Skeletal muscle cell (primary cell): ENCODE data around the gene ALG8.

Source experiments
- DNase-seq: peaks from one replicate; pipeline ENCODE4 v3.0.0-alpha.2; 2010; ENCODE audit warnings: low read depth
- H3K4me3 ChIP-seq: 2 replicates; pipeline ENCODE4 v1.5.1; 2011; ENCODE audit warnings: low read depth, mild to moderate bottlenecking, control low read depth, low read length, moderate library complexity

Gene ALG8

DNA sequence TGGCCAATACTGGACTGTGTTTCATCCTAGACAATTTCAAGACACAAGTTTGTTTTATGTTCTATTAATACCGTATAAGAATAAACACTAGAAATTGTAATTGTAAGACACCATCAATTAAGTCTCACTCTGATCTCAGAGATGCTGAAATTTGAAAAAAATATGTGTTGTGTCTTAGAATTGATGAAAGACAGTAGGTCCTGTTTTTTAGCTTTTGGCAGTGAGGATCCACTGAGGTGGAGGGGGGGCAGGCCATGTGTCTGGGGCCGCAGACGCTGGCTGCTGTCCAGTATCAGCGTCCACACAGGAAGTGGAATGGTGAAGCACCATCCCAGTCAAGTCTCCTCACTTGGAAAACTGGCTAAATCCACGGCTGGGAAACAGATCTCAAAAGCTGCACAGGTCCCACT is 22.5 kb upstream of the ALG8 start:
- no peak for DNase-seq

DNA sequence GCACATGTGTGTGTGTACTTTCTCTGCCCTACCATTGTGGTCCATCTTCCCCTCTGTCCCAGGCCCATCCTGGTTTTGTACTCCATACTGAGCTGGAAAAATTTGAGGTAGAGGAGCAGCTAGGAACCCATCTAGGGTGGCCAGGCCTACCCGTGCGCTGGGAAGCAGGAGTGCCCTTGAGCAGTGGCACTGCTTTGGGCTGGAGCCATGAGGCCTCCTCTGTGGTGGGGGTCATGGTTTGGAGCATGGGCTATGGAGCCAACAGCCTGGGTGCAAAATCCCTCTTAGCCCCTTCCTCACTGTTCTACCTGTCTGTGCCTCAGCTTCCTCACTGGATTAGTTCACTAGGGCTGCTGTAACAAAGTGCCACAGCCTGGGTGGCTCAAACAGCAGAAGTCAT is 21.9 kb upstream of the ALG8 start:
- no peak for DNase-seq
- H3K4me3 ChIP-seq, result no peak overlapping the region

More for the DNA sequence above, 22.5 kb upstream of the ALG8 start:
- no peak overlapping the region for H3K4me3 ChIP-seq

DNA sequence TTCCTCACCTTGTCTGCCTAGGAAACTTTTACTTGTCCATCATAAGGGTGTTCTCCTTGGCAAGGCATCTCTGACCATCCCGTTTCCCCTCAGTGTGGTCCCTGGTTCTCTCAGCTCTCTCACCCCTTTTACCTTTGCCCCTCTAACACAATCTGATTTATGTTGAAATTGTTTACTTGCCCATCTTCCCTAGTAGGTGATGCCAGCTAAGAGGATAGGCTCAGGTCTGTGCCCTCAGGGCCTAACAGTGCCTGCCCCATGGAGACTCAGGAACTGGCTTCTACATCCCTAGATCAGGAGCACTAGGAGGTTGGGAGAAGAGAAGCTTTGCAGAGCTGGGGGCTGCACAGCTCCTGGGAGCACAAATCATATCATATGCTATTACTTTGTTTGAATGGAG is 21.1 kb upstream of the ALG8 start:
- no peak for DNase-seq
- H3K4me3 ChIP-seq, result no peak overlapping the region

DNA sequence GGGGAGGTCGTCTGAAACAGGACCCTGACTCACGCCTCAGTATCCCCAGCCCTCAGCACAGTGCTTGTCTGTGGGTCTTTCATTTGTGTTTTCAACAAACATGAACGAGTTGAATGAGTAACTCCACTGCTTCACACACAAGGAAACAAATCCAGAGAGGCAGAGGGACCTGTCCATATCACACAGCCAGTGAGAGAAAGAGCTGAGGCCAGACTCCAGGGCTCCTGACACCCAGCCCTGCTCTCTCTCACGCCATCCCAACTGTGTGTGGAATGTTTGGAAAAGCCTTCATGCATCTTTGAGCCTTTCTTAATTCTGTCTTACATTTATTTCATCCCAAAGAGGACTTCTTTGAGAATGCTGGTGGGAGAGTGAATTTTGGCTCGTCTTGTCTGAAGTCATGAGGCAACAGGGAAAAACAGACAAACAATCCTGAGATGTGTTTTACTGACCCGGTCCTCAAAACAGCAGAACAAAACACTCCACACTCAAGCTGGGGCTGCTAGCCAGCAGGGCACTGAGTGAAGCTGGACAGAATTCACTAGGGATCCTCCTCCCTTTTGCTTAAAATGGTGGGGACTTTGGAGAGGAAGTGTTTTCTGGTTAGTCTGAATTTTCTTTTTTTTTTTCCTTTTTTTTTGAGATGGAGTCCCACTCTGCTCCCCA is 19.7 kb upstream of the ALG8 start:
- H3K4me3 ChIP-seq, result no peak overlapping the region
- DNase-seq, result no peak

DNA sequence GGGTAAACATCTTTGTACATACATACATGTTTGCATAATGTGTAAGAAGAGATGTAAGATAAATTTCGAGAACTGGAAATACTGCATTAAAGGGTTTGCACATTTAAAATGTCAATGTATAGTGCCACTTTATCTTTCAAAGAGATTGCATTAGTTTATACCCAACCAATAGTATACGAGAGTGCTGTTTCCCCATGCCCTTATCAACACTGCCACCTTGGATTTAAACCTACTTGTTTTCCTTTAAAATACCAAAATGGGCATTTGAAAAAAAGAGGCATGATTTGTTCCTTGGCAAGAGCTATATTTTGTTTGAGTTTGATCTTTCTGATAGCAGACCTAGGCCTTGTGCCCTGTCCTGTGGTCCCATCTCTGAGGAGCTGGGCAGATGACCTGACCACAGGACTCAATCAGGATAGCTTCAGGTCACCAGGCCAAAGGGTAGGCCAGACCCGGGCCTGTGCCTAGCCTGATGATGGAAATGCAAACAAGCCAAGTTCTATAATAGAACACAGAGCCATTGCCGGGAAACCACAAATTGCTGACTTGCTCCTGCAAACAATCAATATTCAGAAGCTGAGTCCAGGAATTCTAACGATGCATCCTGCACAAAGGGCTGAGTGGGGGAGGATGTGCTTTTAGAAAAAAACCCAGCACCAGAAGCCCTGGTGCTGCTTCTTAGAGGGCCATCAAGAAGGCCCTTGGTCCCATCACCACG is 16.9 kb upstream of the ALG8 start:
- DNase-seq, result no peak
- no peak overlapping the region for H3K4me3 ChIP-seq

DNA sequence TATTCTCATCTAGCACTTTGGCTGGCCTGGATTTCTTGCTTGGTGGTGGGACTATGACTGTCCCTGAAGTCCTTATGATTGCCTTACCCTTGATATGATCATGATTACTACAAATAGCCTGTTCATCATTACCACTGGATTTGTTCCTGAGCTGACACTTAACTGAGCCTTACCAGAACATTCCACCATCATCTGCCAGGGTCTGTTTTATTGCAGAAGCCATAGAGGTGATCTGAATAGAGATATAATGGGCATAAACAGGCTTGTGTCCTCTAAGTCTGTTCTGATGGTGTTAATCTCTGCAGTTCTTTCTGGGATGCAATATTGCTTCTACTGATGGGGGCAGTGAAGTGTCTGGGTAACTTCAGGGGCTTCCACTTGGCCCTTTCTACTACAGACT is 12.4 kb upstream of the ALG8 start:
- no peak overlapping the region for H3K4me3 ChIP-seq
- DNase-seq, result no peak

DNA sequence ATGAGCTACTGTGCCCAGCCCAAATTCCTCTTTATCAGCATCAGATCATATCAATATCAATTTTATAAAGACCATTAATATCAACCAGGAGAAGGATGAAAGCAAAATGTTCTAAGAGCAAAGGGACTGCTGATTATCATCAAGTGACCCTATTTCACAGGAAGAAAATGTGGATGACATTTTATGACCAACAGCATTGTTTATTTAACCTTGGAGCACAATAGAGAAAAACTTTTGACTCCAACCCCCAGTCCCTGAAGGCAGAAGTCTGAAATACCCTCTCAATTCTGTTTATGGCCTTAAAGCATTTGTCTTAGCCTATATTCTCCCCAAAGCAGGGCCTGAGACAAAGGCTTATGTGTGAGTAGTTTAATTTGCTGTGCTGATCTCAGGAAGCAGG is 11.3 kb upstream of the ALG8 start:
- DNase-seq, result no peak
- H3K4me3 ChIP-seq, result no peak overlapping the region

DNA sequence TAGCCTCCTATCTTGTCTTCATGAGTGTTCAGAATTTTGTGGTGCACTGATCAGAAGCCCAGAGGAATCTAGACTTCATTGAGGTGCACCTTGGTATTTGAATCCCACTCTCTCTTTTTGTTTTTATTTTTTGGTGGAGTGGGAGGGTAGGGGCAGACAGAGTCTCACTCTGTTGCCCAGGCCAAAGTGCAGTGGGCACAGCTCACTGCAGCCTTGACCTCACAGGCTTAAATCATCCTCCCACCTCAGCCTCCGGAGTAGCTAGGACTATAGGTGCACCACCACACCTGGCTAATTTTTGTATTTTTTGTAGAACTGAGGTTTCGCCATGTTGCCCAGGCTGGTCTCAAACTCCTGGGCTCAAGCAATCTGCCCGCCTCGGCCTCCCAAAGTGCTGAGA is 10.9 kb upstream of the ALG8 start:
- no peak for DNase-seq
- H3K4me3 ChIP-seq, result no peak overlapping the region

DNA sequence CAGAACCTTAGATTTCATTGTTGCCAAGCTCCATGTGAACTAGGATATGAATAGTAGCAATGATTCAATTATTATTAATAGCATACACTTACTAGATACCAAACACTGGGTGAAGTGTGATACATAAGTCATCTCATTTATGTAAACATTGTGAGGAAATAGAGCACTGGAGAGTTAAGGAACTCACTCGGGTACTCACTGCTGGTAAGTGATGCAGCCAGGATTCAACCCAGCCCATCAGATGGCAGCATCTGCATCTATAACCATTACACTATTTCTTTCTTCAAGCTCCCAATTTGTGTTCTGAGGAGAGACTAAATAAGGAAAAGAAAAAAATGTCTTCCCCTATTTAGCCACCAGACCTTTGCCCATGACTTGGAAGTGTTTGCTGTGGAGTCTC is 10.2 kb upstream of the ALG8 start:
- no peak overlapping the region for H3K4me3 ChIP-seq
- DNase-seq, result peak; percentile 39

DNA sequence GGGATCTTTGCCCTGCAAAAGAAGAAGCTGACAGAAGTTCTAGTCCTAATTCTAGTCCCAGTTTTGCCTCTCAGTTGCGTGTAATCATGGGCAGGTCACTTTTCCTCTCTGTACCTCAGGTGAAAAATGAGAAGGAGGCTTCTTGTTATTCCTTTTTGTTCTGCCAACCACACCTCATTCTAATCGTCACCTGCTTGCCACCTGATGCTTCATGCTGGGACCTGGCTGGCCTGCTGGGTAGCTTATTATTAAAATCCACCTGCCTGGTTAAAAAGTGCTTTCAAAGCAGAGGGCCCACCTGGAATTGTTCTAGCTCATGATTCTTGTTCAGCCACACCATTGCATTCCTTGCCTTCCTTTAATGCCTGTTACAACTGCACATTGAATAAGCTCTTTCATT is 8.4 kb upstream of the ALG8 start:
- H3K4me3 ChIP-seq, result no peak overlapping the region
- DNase-seq, result no peak

DNA sequence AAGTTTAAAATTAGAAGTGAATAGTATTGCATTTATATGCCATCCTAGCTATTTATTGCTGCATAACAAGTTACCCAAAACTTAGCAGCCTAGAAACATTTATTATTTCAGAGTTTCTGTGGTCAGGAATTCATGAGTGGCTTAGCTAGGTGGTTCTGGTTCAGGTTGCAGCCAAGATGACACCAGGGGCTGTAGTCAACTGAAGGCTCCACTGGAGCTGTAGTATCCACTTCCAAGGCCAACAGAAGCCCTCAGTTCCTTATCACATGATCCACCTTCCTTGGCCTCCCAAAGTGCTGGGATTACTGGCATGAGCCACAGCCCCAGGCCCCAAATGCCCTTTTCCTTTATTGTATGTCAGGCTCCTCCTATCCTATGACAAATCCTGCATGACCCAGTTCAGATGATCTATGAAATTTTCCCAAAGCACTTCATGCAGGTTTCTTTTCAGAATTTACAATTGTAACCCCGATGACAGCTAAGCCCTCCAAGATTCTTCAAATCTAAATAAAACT is 6.1 kb upstream of the ALG8 start:
- no peak overlapping the region for H3K4me3 ChIP-seq
- no peak for DNase-seq

DNA sequence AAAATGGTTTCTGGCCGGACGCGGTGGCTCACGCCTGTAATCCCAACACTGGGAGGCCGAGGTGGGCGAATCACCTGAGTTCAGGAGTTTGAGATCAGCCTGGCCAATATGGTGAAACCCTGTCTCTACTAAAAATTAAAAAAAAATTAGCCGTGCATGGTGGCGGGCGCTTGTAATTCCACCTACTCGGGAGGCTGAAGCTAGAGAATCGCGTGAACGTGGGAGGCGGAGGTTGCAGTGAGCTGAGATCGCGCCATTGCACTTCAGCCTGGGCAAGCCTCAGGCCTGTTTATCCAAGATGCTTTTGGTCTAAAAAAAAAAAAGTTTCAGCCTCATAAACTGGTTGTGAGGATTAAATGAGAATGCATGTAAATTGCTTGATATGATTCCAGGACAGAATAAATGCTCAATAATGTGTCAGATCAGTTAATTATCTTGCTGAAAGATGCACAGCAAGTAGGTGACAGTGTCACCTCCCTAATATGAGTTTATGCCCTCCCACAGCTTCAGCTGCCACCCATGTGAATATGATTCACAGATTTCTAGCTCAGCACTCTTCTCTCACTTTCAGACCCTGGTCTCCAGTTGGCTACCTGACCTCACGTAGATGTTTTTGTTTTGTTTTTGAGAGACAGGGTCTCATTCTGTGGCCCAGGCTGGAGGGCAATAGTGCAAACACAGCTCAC is 1.1 kb upstream of the ALG8 start:
- no peak for DNase-seq
- H3K4me3 ChIP-seq, result peak overlapping the region; percentile 77

DNA sequence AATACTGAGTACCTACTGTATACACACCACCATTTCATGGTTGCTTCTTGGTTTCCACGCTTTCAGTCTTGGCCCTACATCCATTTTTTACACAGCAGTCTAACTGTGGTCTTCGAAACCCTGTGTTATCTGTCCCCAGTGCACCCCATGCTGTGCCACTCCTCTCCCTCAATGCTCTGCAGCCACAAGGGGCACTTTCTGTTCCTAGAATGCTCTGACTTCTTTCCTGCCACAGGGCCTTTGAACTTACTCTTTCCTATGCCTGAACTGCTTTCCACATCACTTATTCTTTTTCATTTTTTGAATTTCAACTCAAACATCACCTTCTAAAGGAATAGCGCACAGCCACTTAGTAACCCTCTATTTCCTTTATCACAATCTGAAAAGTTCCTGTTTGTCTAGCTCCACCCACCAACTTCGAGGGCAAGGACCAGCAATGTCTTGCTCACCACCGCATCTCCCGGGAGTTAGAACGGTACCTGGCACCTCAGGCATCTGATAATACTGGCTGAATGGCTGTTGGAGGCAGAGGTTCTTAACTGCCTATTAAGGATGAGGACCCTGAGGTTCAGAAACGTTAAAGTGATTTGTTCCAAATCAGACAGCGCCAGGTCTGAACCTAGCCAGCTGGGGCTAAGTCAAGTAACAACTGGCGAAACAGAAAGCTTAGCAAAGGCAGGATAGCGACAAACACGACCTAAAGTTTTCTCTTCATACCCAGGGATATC is 568 bp downstream of the ALG8 start:
- DNase-seq, result no peak
- H3K4me3 ChIP-seq, result peak overlapping the region; percentile 77

DNA sequence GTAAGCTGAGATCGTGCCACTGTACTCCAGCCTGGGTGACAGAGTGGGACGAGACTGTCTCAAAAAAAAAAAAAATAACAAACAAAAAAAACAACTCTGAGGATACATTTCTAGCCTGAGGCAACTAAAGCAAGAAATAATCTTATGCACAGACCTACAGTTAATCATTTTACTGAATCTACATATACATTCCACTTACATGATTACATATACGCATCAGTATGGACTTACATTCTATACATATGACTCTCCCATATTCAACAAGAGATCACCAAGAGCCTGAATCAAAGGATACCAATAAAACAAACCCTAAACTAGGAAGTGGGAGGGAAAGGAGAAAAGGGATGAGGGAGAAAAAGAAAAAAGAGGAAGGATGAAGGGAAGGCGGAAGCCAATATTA is 1.1 kb downstream of the ALG8 start:
- H3K4me3 ChIP-seq, result peak overlapping the region; percentile 77
- DNase-seq, result no peak

DNA sequence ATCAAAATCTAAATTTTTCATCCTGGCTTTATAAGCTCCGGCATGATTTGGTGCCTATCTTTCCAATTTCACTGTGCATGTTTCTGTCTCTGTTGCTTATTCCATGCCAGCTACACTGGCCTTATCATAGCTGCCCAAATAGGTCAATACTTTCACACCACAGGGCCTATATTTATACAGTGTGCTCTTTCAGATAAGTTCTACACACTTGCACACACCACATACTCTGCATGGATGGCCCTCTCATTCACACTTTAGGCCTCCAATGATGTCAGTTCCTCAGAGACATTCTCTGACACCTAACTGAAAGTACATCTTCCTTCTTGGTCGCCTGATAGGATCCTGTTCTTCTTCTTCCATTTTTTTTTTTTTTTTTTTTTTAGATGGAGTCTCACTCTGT is 7.0 kb downstream of the ALG8 start:
- no peak for DNase-seq
- H3K4me3 ChIP-seq, result no peak overlapping the region

DNA sequence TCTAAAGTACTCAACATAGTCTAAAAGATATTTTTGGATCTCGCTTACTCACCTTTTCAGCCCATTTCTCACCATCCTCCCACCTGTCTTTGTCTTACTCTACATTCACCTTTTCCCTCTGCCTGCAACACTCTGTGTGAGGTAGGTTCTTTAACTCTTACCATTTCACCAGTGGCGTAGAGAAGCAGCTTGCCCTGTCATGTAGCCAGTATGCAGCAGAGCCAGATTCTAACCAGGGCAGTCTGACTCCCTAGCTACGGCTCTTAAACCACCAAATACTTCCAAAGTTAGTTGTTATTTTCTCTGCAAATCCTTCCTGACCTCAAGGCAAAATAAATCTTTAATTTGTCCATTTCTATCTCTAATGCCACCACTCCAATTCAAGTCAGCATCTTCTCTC is 7.5 kb downstream of the ALG8 start:
- no peak for DNase-seq
- H3K4me3 ChIP-seq, result no peak overlapping the region

DNA sequence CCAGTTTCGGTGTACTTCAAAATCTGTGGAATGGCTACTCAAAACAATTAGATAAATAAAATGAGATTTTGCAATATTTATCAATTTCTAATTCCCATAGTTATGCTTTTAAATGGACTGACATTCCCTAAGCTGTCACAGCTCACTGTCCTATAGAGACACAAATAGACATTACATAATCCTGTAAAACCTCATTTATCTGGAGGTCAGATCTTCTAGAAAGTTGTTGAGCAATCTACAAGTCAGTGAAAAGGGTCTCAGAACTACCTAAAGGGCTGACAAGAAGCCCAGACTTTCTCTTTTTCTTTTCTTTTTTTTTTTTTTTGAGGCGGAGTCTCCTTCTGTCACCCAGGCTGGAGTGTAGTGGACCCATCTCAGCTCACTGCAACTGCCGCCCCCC is 12.0 kb downstream of the ALG8 start:
- no peak for DNase-seq
- H3K4me3 ChIP-seq, result no peak overlapping the region

DNA sequence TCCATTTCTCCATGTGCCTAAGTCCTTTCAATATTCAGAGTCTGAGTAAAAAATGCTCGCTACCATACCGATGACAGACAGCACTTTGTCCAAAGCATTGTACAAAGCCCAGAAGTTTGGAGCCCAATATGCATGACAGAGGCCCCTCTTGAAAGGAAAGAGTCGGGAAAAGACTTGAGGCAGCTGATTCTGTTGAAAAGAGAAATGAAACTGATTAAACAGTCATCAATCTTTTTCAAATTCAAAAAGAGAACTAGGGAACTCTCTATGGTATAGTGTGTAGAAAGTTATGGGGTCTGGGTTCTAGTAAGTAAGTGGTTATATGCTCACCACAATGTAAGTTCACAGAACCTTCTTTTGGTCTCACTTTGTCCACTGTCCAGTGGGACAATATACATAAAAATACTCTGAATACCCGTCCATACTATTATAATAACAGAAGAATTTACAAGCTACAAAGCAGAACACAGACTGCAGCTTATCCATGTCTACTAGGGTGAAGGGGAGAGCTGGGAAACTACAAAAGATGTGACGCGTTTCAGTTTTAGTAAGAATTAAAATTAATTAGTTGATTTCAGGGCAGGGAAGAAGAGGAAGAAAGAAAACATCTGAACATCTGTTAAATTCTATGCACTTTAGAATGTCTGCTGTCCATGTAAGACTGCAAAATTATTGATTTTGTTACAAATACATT is 26.7 kb downstream of the ALG8 start:
- no peak overlapping the region for H3K4me3 ChIP-seq
- no peak for DNase-seq

DNA sequence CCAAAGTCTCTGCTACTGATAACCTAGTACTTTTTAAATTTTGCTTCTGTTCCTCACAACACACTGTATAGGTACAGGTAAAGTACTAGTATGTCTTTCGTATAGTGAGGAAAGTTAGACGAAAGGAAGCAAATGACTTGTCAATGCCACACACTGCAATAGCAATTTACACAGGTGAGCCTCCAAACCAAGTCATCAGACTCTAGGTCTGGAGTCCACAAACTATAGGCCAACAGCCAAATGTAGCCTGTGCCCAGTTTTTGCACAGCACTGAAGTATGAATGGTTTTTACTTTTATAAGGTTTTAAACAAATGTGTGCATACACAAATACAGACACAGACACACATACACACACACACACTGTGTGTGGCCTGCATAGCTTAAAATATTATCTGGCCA is 28.1 kb downstream of the ALG8 start:
- H3K4me3 ChIP-seq, result no peak overlapping the region
- DNase-seq, result no peak
